Measurements from ENCODE around the gene IL31. TPM values are rescaled to one million over a fixed set of nuclear protein-coding genes. Genes with fewer than 3 reads are reported as not detected.
"Not testable (repeated sequence)": the region's sequence is repeated elsewhere in the genome, so short reads cannot be mapped to it uniquely, and the experiment has no call there.

Gene IL31
- total RNA-seq, 1 donor from 2014 or later = not detected

- H3K27me3 ChIP-seq (ENCODE audit: control insufficient read depth in 3 of 3, insufficient read depth in 3 of 3, low read length in 3 of 3) = peaks cover 47 to 70% (median 56%) of the 10 kb centered on the region in 3 donors
- H3K9me3 ChIP-seq (ENCODE audit: control insufficient read depth in 3 of 3, low read length in 3 of 3) = no peaks in the 10 kb centered on the region
- H3K4me3 ChIP-seq (ENCODE audit: low read length in 3 of 3) = peak overlapping the region; percentile 23 to 61 (median 54)
- H3K4me1 ChIP-seq (ENCODE audit: control insufficient read depth in 3 of 3, insufficient read depth in 3 of 3, low read length in 3 of 3) = peaks cover 8 to 18% (median 9%) of the 10 kb centered on the region in 3 donors
- H3K36me3 ChIP-seq (ENCODE audit: control insufficient read depth in 3 of 3, insufficient read depth in 3 of 3, low read length in 3 of 3) = peaks cover 16 to 21% (median 20%) of the 10 kb centered on the region in 3 donors
- H3K27ac ChIP-seq (ENCODE audit: low read depth, low read length) = no peak overlapping the region
- peak overlapping the region in 1 of 3 donors; percentile 54 for H3K9ac ChIP-seq (ENCODE audit: low read depth in 1 of 3, low read length in 3 of 3)
Observed at GRCh38 chr12:122204167-122205052, 30.4 kb upstream of the IL31 start.

GRCh38 chr12:122203301-122204166 lies 29.5 kb upstream of the IL31 start, which contains the start of gene B3GNT4:
B3GNT4 (plus strand) TSS chr12:122203709; CDS start chr12:122204619, 910 bp downstream.
- H3K4me3 ChIP-seq (ENCODE audit: low read length in 3 of 3) = peak within 1 kb of the TSS; percentile 54 to 61 (median 54)
- H3K9ac ChIP-seq (ENCODE audit: low read depth in 1 of 3, low read length in 3 of 3) = peak within 1 kb of the TSS in 1 of 3 donors; percentile 54
- H3K4me1 ChIP-seq (ENCODE audit: control insufficient read depth in 3 of 3, insufficient read depth in 3 of 3, low read length in 3 of 3) = peaks cover 8 to 18% (median 9%) of the 10 kb centered on the region in 3 donors
- H3K27me3 ChIP-seq (ENCODE audit: control insufficient read depth in 3 of 3, insufficient read depth in 3 of 3, low read length in 3 of 3) = peaks cover 47 to 70% (median 56%) of the 10 kb centered on the region in 3 donors
- no peak within 1 kb of the TSS for H3K27ac ChIP-seq (ENCODE audit: low read depth, low read length)
- no peaks in the 10 kb centered on the region for H3K9me3 ChIP-seq (ENCODE audit: control insufficient read depth in 3 of 3, low read length in 3 of 3)
- H3K36me3 ChIP-seq (ENCODE audit: control insufficient read depth in 3 of 3, insufficient read depth in 3 of 3, low read length in 3 of 3) = peaks cover 15 to 19% (median 18%) of the 10 kb centered on the region in 3 donors

GRCh38 chr12:122202811-122203210 lies 28.8 kb upstream of the IL31 start:
- Histone ChIP-seq H3K4me3 (ENCODE audit: low read length in 3 of 3) (peak overlapping the region; percentile 45 to 61 (median 54)), H3K4me1 (ENCODE audit: control insufficient read depth in 3 of 3, insufficient read depth in 3 of 3, low read length in 3 of 3) (peaks cover 8 to 18% (median 9%) of the 10 kb centered on the region in 3 donors), H3K36me3 (ENCODE audit: control insufficient read depth in 3 of 3, insufficient read depth in 3 of 3, low read length in 3 of 3) (peaks cover 8 to 12% (median 10%) of the 10 kb centered on the region in 3 donors), H3K27me3 (ENCODE audit: control insufficient read depth in 3 of 3, insufficient read depth in 3 of 3, low read length in 3 of 3) (peaks cover 47 to 70% (median 56%) of the 10 kb centered on the region in 3 donors)
- H3K9ac ChIP-seq (ENCODE audit: low read depth in 1 of 3, low read length in 3 of 3); H3K27ac ChIP-seq (ENCODE audit: low read depth, low read length); H3K9me3 ChIP-seq (ENCODE audit: control insufficient read depth in 3 of 3, low read length in 3 of 3): not testable (repeated sequence)

- Histone ChIP-seq H3K27me3 (ENCODE audit: control insufficient read depth in 3 of 3, insufficient read depth in 3 of 3, low read length in 3 of 3) (peaks cover 47 to 70% (median 56%) of the 10 kb centered on the region in 3 donors), H3K27ac (ENCODE audit: low read depth, low read length) (no peak overlapping the region), H3K4me3 (ENCODE audit: low read length in 3 of 3) (no peak overlapping the region)
Observed at GRCh38 chr12:122202017-122202416, 28.0 kb upstream of the IL31 start.

GRCh38 chr12:122201381-122201780 lies 27.4 kb upstream of the IL31 start:
- H3K4me1 ChIP-seq (ENCODE audit: control insufficient read depth in 3 of 3, insufficient read depth in 3 of 3, low read length in 3 of 3) = peaks cover 8 to 18% (median 9%) of the 10 kb centered on the region in 3 donors
- H3K4me3 ChIP-seq (ENCODE audit: low read length in 3 of 3) = no peak overlapping the region
- no peaks in the 10 kb centered on the region for H3K9me3 ChIP-seq (ENCODE audit: control insufficient read depth in 3 of 3, low read length in 3 of 3)
- H3K36me3 ChIP-seq (ENCODE audit: control insufficient read depth in 3 of 3, insufficient read depth in 3 of 3, low read length in 3 of 3) = no peaks in the 10 kb centered on the region
- peaks cover 43 to 65% (median 52%) of the 10 kb centered on the region in 3 donors for H3K27me3 ChIP-seq (ENCODE audit: control insufficient read depth in 3 of 3, insufficient read depth in 3 of 3, low read length in 3 of 3)
- H3K9ac ChIP-seq (ENCODE audit: low read depth in 1 of 3, low read length in 3 of 3) = no peak overlapping the region
- H3K27ac ChIP-seq (ENCODE audit: low read depth, low read length) = no peak overlapping the region

More at GRCh38 chr12:122202017-122202416, 28.0 kb upstream of the IL31 start:
- Histone ChIP-seq H3K9ac (ENCODE audit: low read depth in 1 of 3, low read length in 3 of 3) (no peak overlapping the region), H3K4me1 (ENCODE audit: control insufficient read depth in 3 of 3, insufficient read depth in 3 of 3, low read length in 3 of 3) (peaks cover 8 to 18% (median 9%) of the 10 kb centered on the region in 3 donors), H3K36me3 (ENCODE audit: control insufficient read depth in 3 of 3, insufficient read depth in 3 of 3, low read length in 3 of 3) (peaks cover under 1 to 4% (median 3%) of the 10 kb centered on the region in 3 donors), H3K9me3 (ENCODE audit: control insufficient read depth in 3 of 3, low read length in 3 of 3) (no peaks in the 10 kb centered on the region)

- H3K36me3 ChIP-seq (ENCODE audit: control insufficient read depth in 3 of 3, insufficient read depth in 3 of 3, low read length in 3 of 3) = no peaks in the 10 kb centered on the region
- no peaks in the 10 kb centered on the region for H3K9me3 ChIP-seq (ENCODE audit: control insufficient read depth in 3 of 3, low read length in 3 of 3)
- H3K27me3 ChIP-seq (ENCODE audit: control insufficient read depth in 3 of 3, insufficient read depth in 3 of 3, low read length in 3 of 3) = peaks cover 38 to 59% (median 45%) of the 10 kb centered on the region in 3 donors
- no peak overlapping the region for H3K9ac ChIP-seq (ENCODE audit: low read depth in 1 of 3, low read length in 3 of 3)
- peaks cover 4 to 16% (median 8%) of the 10 kb centered on the region in 3 donors for H3K4me1 ChIP-seq (ENCODE audit: control insufficient read depth in 3 of 3, insufficient read depth in 3 of 3, low read length in 3 of 3)
- H3K4me3 ChIP-seq (ENCODE audit: low read length in 3 of 3) = no peak overlapping the region
- H3K27ac ChIP-seq (ENCODE audit: low read depth, low read length) = no peak overlapping the region
Observed at GRCh38 chr12:122200541-122201175, 26.6 kb upstream of the IL31 start.

- peaks cover 29 to 50% (median 35%) of the 10 kb centered on the region in 3 donors for H3K27me3 ChIP-seq (ENCODE audit: control insufficient read depth in 3 of 3, insufficient read depth in 3 of 3, low read length in 3 of 3)
- H3K9me3 ChIP-seq (ENCODE audit: control insufficient read depth in 3 of 3, low read length in 3 of 3) = no peaks in the 10 kb centered on the region
- no peaks in the 10 kb centered on the region for H3K36me3 ChIP-seq (ENCODE audit: control insufficient read depth in 3 of 3, insufficient read depth in 3 of 3, low read length in 3 of 3)
Observed at GRCh38 chr12:122199484-122200355, 25.7 kb upstream of the IL31 start.

GRCh38 chr12:122197612-122197966 lies 23.6 kb upstream of the IL31 start:
- H3K27ac ChIP-seq (ENCODE audit: low read depth, low read length) = no peak overlapping the region
- H3K4me1 ChIP-seq (ENCODE audit: control insufficient read depth in 3 of 3, insufficient read depth in 3 of 3, low read length in 3 of 3) = no peaks in the 10 kb centered on the region
- H3K27me3 ChIP-seq (ENCODE audit: control insufficient read depth in 3 of 3, insufficient read depth in 3 of 3, low read length in 3 of 3) = peaks cover 21 to 30% (median 26%) of the 10 kb centered on the region in 3 donors
- no peaks in the 10 kb centered on the region for H3K36me3 ChIP-seq (ENCODE audit: control insufficient read depth in 3 of 3, insufficient read depth in 3 of 3, low read length in 3 of 3)
- H3K9ac ChIP-seq (ENCODE audit: low read depth in 1 of 3, low read length in 3 of 3) = no peak overlapping the region
- H3K9me3 ChIP-seq (ENCODE audit: control insufficient read depth in 3 of 3, low read length in 3 of 3) = no peaks in the 10 kb centered on the region
- no peak overlapping the region for H3K4me3 ChIP-seq (ENCODE audit: low read length in 3 of 3)

More at GRCh38 chr12:122199484-122200355, 25.7 kb upstream of the IL31 start:
- no peak overlapping the region for H3K9ac ChIP-seq (ENCODE audit: low read depth in 1 of 3, low read length in 3 of 3)
- no peak overlapping the region for H3K27ac ChIP-seq (ENCODE audit: low read depth, low read length)
- H3K4me3 ChIP-seq (ENCODE audit: low read length in 3 of 3) = no peak overlapping the region
- H3K4me1 ChIP-seq (ENCODE audit: control insufficient read depth in 3 of 3, insufficient read depth in 3 of 3, low read length in 3 of 3) = peaks cover 3 to 9% (median 4%) of the 10 kb centered on the region in 3 donors

All from skeletal muscle tissue (tissue), 4 donors.